Lower leg skin (tissue), 3 donors: ENCODE results near the gene WNT10A.

Experiments used
- CTCF ChIP-seq, 3 donors: fragments of 450-650 bp; IDR thresholded peaks; one replicate each; pipeline ENCODE4 v1.5.1; 2016; ENCODE audit warnings: antibody characterized with exemption in 3 of 3, mild to moderate bottlenecking in 3 of 3, moderate library complexity in 2 of 3
- POLR2A ChIP-seq, 2 donors: fragments of 450-650 bp; IDR thresholded peaks; one replicate each; pipeline ENCODE4 v1.6.1; 2016 to 2017; ENCODE audit warnings: antibody characterized with exemption in 2 of 2, mild to moderate bottlenecking in 1 of 2, moderate library complexity in 1 of 2

- TF ChIP-seq POLR2A (IDR thresholded peaks at IDR 0.05), result no peak
- no peak for TF ChIP-seq CTCF (IDR thresholded peaks at IDR 0.05)
Observed at GRCh38 chr2:218855305-218856166, 25.1 kb upstream of the WNT10A start.
